ENCODE data around the gene PTPRG. TPM values are rescaled to one million over a fixed set of nuclear protein-coding genes. Genes with fewer than 3 reads are reported as not detected.

PTPRG gene
- total and polyA plus RNA-seq, 4 donors: 3.6 to 35.6 (median 8.1) TPM

DNA sequence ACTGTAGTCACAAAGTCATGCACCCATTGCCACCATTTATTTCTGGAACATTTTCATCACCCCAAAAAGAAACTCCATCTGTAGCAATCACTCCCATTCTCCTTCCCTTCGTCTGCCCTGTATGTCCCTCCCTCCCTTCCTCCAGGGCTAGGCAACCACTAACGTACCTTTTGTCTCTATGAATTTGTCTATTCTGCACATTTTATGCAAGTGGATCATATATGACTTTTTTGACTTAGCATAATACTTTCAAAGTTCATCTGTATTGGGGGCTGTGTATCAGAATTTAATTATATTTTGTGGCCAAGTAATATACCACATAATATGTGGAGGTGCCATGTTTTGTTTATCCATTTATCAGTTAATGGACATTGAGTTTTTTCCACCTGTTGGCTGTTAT is 610.4 kb downstream of the PTPRG start:
- Histone ChIP-seq H3K9ac (ENCODE audit: low read depth in 1 of 2, low read length in 2 of 2) (no peak overlapping the region), H3K4me1 (ENCODE audit: control insufficient read depth in 4 of 4, insufficient read depth in 4 of 4, low read length in 3 of 4) (no peaks in the 10 kb centered on the region), H3K4me3 (ENCODE audit: low read depth in 1 of 3, low read length in 3 of 3) (no peak overlapping the region), H3K27me3 (ENCODE audit: control insufficient read depth in 4 of 4, insufficient read depth in 4 of 4, low read length in 3 of 4) (no peaks in the 10 kb centered on the region), H3K36me3 (ENCODE audit: control insufficient read depth in 4 of 4, insufficient read depth in 3 of 4, low read depth in 1 of 4, low read length in 3 of 4) (peaks cover 0 to 1% (median 0%) of the 10 kb centered on the region in 4 donors), H3K9me3 (ENCODE audit: control insufficient read depth in 4 of 4, low read length in 3 of 4) (no peaks in the 10 kb centered on the region), H3K27ac (ENCODE audit: low read depth in 1 of 2, low read length in 2 of 2) (no peak overlapping the region)
- no peak for TF ChIP-seq RXRA (IDR thresholded peaks at IDR 0.05)
- TF ChIP-seq, protein P1, sequence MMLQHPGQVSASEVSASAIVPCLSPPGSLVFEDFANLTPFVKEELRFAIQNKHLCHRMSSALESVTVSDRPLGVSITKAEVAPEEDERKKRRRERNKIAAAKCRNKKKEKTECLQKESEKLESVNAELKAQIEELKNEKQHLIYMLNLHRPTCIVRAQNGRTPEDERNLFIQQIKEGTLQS (IDR thresholded peaks at IDR 0.05): no peak
- no peak for TF ChIP-seq YY1 (IDR thresholded peaks at IDR 0.05)
- TF ChIP-seq SP1 (IDR thresholded peaks at IDR 0.05): no peak
- TF ChIP-seq FOXA1 (IDR thresholded peaks at IDR 0.05): no peak
- no peak for TF ChIP-seq TAF1 (conservative IDR thresholded peaks at IDR 0.05)
- TF ChIP-seq EGR1 (IDR thresholded peaks at IDR 0.05; ENCODE audit: low read depth in 2 of 2): no peak
- TF ChIP-seq RAD21 (IDR thresholded peaks at IDR 0.05): no peak
- no peak for TF ChIP-seq HNF4G (IDR thresholded peaks at IDR 0.05)
- TF ChIP-seq JUND (IDR thresholded peaks at IDR 0.05): no peak
- no peak for TF ChIP-seq HNF4A (conservative IDR thresholded peaks at IDR 0.05)
- TF ChIP-seq CTCF (IDR thresholded peaks at IDR 0.05; ENCODE audit: low read depth, low read length, missing input control): no peak
- no peak for TF ChIP-seq REST (IDR thresholded peaks at IDR 0.05)
- no peak for TF ChIP-seq NR2F2 (IDR thresholded peaks at IDR 0.05)
- TF ChIP-seq, protein P2, sequence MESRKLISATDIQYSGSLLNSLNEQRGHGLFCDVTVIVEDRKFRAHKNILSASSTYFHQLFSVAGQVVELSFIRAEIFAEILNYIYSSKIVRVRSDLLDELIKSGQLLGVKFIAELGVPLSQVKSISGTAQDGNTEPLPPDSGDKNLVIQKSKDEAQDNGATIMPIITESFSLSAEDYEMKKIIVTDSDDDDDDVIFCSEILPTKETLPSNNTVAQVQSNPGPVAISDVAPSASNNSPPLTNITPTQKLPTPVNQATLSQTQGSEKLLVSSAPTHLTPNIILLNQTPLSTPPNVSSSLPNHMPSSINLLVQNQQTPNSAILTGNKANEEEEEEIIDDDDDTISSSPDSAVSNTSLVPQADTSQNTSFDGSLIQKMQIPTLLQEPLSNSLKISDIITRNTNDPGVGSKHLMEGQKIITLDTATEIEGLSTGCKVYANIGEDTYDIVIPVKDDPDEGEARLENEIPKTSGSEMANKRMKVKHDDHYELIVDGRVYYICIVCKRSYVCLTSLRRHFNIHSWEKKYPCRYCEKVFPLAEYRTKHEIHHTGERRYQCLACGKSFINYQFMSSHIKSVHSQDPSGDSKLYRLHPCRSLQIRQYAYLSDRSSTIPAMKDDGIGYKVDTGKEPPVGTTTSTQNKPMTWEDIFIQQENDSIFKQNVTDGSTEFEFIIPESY (IDR thresholded peaks at IDR 0.05): no peak
- TF ChIP-seq, protein P3, sequence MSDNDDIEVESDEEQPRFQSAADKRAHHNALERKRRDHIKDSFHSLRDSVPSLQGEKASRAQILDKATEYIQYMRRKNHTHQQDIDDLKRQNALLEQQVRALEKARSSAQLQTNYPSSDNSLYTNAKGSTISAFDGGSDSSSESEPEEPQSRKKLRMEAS (IDR thresholded peaks at IDR 0.05): no peak
- 94% methylated on average over 2 of the region's 2 CpGs for WGBS
- no peak for DNase-seq (ENCODE audit: low spot score)

DNA sequence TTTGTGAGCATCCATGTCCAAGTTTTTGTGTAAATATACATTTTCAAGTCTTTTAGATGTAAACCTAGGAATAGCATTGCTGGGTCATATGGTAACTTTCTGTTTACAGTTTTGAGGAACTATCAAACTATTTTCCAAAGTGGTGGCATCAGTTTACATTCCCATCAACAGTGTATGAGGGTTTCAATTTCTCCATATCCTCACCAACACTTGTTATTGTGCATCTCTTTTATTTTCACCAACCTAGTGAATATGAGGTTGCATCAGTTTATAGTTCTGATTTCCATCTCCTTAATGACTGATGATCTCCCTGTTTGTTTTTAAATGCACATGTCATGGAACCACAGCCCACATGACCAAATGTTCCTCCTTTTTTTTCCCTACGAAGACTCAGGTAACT is 610.8 kb downstream of the PTPRG start:
- 94% methylated on average over 1 of the region's 1 CpG for WGBS
- H3K4me3 ChIP-seq (ENCODE audit: low read depth in 1 of 3, low read length in 3 of 3): no peak overlapping the region
- H3K9me3 ChIP-seq (ENCODE audit: control insufficient read depth in 4 of 4, low read length in 3 of 4): no peaks in the 10 kb centered on the region
- H3K27me3 ChIP-seq (ENCODE audit: control insufficient read depth in 4 of 4, insufficient read depth in 4 of 4, low read length in 3 of 4): no peaks in the 10 kb centered on the region
- DNase-seq (ENCODE audit: low spot score): no peak
- peaks cover 0 to 1% (median 0%) of the 10 kb centered on the region in 4 donors for H3K36me3 ChIP-seq (ENCODE audit: control insufficient read depth in 4 of 4, insufficient read depth in 3 of 4, low read depth in 1 of 4, low read length in 3 of 4)
- no peak overlapping the region for H3K27ac ChIP-seq (ENCODE audit: low read depth in 1 of 2, low read length in 2 of 2)
- H3K9ac ChIP-seq (ENCODE audit: low read depth in 1 of 2, low read length in 2 of 2): no peak overlapping the region
- no peaks in the 10 kb centered on the region for H3K4me1 ChIP-seq (ENCODE audit: control insufficient read depth in 4 of 4, insufficient read depth in 4 of 4, low read length in 3 of 4)
- TF ChIP-seq HNF4G (IDR thresholded peaks at IDR 0.05) (no peak), YY1 (IDR thresholded peaks at IDR 0.05) (no peak), RAD21 (IDR thresholded peaks at IDR 0.05) (no peak), FOXA2 (IDR thresholded peaks at IDR 0.05) (no peak), REST (IDR thresholded peaks at IDR 0.05) (no peak), GABPA (IDR thresholded peaks at IDR 0.05 in 1 of 2, conservative IDR thresholded peaks at IDR 0.05 in 1 of 2) (no peak), FOXA1 (IDR thresholded peaks at IDR 0.05) (no peak), TAF1 (conservative IDR thresholded peaks at IDR 0.05) (no peak), SP1 (IDR thresholded peaks at IDR 0.05) (no peak), NR2F2 (IDR thresholded peaks at IDR 0.05) (no peak), JUND (IDR thresholded peaks at IDR 0.05) (no peak), RXRA (IDR thresholded peaks at IDR 0.05) (no peak)
- TF ChIP-seq, protein P3 (IDR thresholded peaks at IDR 0.05): no peak
- TF ChIP-seq, protein P1 (IDR thresholded peaks at IDR 0.05): no peak

Measured in liver (tissue), 9 donors.